B cell (primary cell): ENCODE data around the gene DNAJC16.

ENCODE experiments used
- EZH2 ChIP-seq: IDR thresholded peaks from 2 replicates; pipeline ENCODE4 v1.6.1; 2012; ENCODE audit warnings: borderline replicate concordance, low read depth, mild to moderate bottlenecking, moderate library complexity, low read length; ENCODE audit not compliant: insufficient read depth, poor library complexity, severe bottlenecking
- TF ChIP-seq, protein P1 (sequence below): fragments of 200-600 bp; IDR thresholded peaks from one replicate; pipeline ENCODE4 v1.8.0; 2022; ENCODE audit warnings: antibody characterized with exemption, mild to moderate bottlenecking

DNA sequence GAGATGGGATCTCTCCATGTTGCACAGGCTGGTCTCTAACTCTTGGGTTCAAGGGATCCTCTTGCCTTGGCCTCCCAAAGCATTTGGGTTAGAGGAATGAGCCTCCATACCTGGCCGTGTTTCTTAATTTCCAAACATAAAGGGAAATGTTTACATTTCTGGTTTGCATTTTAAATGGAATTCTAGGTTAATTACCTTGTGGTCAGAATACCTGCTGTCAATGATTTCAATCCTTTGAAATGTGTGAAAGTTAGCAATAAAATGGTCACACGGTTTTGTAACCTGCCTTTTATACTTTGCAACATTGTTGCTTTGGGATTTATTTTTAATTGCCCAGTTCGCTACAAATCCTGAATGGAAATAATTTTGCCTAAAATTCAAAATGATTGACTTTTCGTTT, 31.9 kb downstream of the DNAJC16 start:
- TF ChIP-seq, protein P1, sequence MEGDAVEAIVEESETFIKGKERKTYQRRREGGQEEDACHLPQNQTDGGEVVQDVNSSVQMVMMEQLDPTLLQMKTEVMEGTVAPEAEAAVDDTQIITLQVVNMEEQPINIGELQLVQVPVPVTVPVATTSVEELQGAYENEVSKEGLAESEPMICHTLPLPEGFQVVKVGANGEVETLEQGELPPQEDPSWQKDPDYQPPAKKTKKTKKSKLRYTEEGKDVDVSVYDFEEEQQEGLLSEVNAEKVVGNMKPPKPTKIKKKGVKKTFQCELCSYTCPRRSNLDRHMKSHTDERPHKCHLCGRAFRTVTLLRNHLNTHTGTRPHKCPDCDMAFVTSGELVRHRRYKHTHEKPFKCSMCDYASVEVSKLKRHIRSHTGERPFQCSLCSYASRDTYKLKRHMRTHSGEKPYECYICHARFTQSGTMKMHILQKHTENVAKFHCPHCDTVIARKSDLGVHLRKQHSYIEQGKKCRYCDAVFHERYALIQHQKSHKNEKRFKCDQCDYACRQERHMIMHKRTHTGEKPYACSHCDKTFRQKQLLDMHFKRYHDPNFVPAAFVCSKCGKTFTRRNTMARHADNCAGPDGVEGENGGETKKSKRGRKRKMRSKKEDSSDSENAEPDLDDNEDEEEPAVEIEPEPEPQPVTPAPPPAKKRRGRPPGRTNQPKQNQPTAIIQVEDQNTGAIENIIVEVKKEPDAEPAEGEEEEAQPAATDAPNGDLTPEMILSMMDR = no peak
- TF ChIP-seq EZH2 = no peak
